ENCODE measurements around the gene SELP. TPM values are rescaled to one million over a fixed set of nuclear protein-coding genes. Genes with fewer than 3 reads are reported as not detected.

Gene SELP
- polyA plus RNA-seq, 1 of the 3 experiments (the other 2 are of a cell fraction) = not detected

DNA sequence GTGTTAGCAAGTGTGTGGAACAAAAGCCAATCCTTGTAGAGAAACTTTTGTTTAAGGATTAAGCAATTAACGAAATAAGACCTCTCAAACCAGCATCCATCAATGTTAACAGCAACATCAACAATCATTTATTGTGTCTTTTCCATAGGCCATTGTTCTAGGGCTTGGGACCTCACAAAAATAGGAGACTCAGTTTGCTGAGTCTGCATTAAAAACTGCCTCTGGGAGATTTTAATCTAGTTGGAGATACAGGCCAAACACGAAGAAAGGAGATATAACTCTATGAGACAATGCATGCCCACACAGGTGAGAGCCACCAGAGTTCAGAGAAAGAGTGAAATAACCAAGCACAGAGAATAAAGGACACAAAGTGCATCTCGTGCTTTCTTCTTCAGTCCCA lies 14.4 kb upstream of the SELP start:
- no peaks in the 10 kb centered on the region for H3K4me1 ChIP-seq (ENCODE audit: control insufficient read depth in 1 of 2, insufficient read depth in 2 of 2, low read depth in 1 of 2, low read length in 1 of 2)
- WGBS (ENCODE audit: low lambda C conversion rate) = 5% methylated on average over 3 of the region's 3 CpGs
- H3K27me3 ChIP-seq (ENCODE audit: insufficient read depth) = peaks cover 6% of the 10 kb centered on the region; the same call in 1 of the 2 replicates
- DNase-seq = no peak
- H2AFZ ChIP-seq (ENCODE audit: low read depth) = no peak overlapping the region
- no peak overlapping the region for H3K27ac ChIP-seq (ENCODE audit: low read depth in 2 of 2, low read length in 1 of 2)
- H3K9me2 ChIP-seq = no peaks in the 10 kb centered on the region
- ChIA-PET CTCF (no interaction called here), POLR2A (no interaction called here)
- no peaks in the 10 kb centered on the region for H3K9me3 ChIP-seq
- no peaks in the 10 kb centered on the region for H4K20me1 ChIP-seq (ENCODE audit: insufficient read depth)
- TF ChIP-seq JUND (IDR thresholded peaks at IDR 0.05) = no peak
- no peaks in the 10 kb centered on the region for H3K36me3 ChIP-seq (replicated peaks in 1 of 2; ENCODE audit: control insufficient read depth in 1 of 2, insufficient read depth in 2 of 2, low read length in 1 of 2)
- no peak overlapping the region for H3K9ac ChIP-seq
- no peak overlapping the region for H3K4me2 ChIP-seq
- no peaks in the 10 kb centered on the region for H3K79me2 ChIP-seq (ENCODE audit: insufficient read depth)
- H3K4me3 ChIP-seq (ENCODE audit: low read depth in 2 of 2, low read length in 1 of 2) = no peak overlapping the region
- no peaks in the 10 kb centered on the region for H3F3A ChIP-seq (replicated peaks; ENCODE audit: insufficient read depth)

DNA sequence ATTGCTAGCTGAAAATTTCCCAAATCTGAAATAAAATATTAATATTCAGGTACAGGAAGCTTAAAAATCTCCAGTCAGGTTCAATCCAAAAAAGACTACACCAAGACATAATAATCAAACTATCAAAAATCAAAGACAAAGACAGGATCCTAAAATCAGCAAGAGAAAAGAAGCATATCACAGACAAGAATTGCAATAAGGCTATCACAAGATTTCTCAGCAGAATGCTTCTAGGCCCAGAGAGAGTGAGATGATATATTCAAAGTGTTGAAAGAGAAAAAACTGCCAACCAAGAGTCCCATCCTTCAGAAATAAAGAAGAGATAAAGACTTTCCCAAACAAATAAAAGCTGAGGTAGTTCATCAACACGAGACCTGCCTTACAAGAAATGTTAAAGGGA lies 5.0 kb upstream of the SELP start:
- no peaks in the 10 kb centered on the region for H3K79me2 ChIP-seq (ENCODE audit: insufficient read depth)
- no peak overlapping the region for H3K4me2 ChIP-seq
- H2AFZ ChIP-seq (ENCODE audit: low read depth) = no peak overlapping the region
- no peak for TF ChIP-seq TEAD4 (IDR thresholded peaks at IDR 0.05; ENCODE audit: borderline replicate concordance, insufficient read depth)
- no peak for TF ChIP-seq GATA2 (CRISPR knock-in tag; IDR thresholded peaks at IDR 0.05)
- TF ChIP-seq FOXJ3 (CRISPR knock-in tag; IDR thresholded peaks at IDR 0.05) = no peak
- TF ChIP-seq JUND (IDR thresholded peaks at IDR 0.05) = no peak
- no peak for TF ChIP-seq ELF1 (IDR thresholded peaks at IDR 0.05)
- TF ChIP-seq EP300 (IDR thresholded peaks at IDR 0.05; ENCODE audit: borderline replicate concordance in 1 of 2, low read depth in 1 of 2, low read length in 1 of 2) = no peak
- TF ChIP-seq, protein P1, sequence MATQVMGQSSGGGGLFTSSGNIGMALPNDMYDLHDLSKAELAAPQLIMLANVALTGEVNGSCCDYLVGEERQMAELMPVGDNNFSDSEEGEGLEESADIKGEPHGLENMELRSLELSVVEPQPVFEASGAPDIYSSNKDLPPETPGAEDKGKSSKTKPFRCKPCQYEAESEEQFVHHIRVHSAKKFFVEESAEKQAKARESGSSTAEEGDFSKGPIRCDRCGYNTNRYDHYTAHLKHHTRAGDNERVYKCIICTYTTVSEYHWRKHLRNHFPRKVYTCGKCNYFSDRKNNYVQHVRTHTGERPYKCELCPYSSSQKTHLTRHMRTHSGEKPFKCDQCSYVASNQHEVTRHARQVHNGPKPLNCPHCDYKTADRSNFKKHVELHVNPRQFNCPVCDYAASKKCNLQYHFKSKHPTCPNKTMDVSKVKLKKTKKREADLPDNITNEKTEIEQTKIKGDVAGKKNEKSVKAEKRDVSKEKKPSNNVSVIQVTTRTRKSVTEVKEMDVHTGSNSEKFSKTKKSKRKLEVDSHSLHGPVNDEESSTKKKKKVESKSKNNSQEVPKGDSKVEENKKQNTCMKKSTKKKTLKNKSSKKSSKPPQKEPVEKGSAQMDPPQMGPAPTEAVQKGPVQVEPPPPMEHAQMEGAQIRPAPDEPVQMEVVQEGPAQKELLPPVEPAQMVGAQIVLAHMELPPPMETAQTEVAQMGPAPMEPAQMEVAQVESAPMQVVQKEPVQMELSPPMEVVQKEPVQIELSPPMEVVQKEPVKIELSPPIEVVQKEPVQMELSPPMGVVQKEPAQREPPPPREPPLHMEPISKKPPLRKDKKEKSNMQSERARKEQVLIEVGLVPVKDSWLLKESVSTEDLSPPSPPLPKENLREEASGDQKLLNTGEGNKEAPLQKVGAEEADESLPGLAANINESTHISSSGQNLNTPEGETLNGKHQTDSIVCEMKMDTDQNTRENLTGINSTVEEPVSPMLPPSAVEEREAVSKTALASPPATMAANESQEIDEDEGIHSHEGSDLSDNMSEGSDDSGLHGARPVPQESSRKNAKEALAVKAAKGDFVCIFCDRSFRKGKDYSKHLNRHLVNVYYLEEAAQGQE (IDR thresholded peaks at IDR 0.05; ENCODE audit: low read depth, low read length) = no peak
- no peak for TF ChIP-seq NRF1 (IDR thresholded peaks at IDR 0.05; ENCODE audit: low read depth, low read length)
- TF ChIP-seq GABPA (IDR thresholded peaks at IDR 0.05; ENCODE audit: low read depth) = no peak
- POLR2A ChIA-PET = no interaction called here
- no peak overlapping the region for H3K27ac ChIP-seq (ENCODE audit: low read depth in 2 of 2, low read length in 1 of 2)
- H3K4me1 ChIP-seq (ENCODE audit: control insufficient read depth in 1 of 2, insufficient read depth in 2 of 2, low read depth in 1 of 2, low read length in 1 of 2) = no peaks in the 10 kb centered on the region
- H3F3A ChIP-seq (replicated peaks; ENCODE audit: insufficient read depth) = no peaks in the 10 kb centered on the region
- H3K36me3 ChIP-seq (replicated peaks in 1 of 2; ENCODE audit: control insufficient read depth in 1 of 2, insufficient read depth in 2 of 2, low read length in 1 of 2) = no peaks in the 10 kb centered on the region
- peaks cover 10% of the 10 kb centered on the region for H3K9me3 ChIP-seq
- H3K27me3 ChIP-seq (ENCODE audit: insufficient read depth) = no peaks in the 10 kb centered on the region; the same call in 1 of the 2 replicates
- H4K20me1 ChIP-seq (ENCODE audit: insufficient read depth) = no peaks in the 10 kb centered on the region
- DNase-seq = no peak
- CTCF ChIA-PET = no interaction called here
- H3K4me3 ChIP-seq (ENCODE audit: low read depth in 2 of 2, low read length in 1 of 2) = no peak overlapping the region
- H3K9me2 ChIP-seq = no peaks in the 10 kb centered on the region
- no peak overlapping the region for H3K9ac ChIP-seq
- 0% methylated on average over 1 of the region's 1 CpG for WGBS (ENCODE audit: low lambda C conversion rate)

DNA sequence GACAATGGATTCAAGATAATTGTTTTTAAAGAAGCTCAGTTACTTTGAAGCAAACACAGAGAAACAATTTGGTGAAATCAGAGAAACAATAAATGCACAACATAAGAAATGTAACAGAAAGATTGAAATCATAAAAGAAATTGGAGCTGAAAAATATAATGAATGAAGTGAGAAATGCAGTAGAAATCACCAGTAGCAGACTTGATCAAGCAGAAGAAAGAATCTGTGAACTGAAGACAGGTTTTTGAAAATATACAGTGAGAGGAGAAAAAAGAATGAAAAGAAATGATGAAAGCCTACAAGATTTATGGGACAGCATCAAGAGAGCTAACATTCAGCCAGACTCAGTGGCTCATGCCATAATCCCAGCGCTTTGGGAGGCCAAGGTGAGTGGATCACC lies 4.2 kb upstream of the SELP start:
- Histone ChIP-seq H4K20me1 (ENCODE audit: insufficient read depth) (no peaks in the 10 kb centered on the region), H3K9ac (no peak overlapping the region), H3K27me3 (ENCODE audit: insufficient read depth) (no peaks in the 10 kb centered on the region; the same call in 1 of the 2 replicates), H3K4me2 (no peak overlapping the region), H3F3A (replicated peaks; ENCODE audit: insufficient read depth) (no peaks in the 10 kb centered on the region), H3K4me1 (ENCODE audit: control insufficient read depth in 1 of 2, insufficient read depth in 2 of 2, low read depth in 1 of 2, low read length in 1 of 2) (no peaks in the 10 kb centered on the region), H3K9me3 (peaks cover 10% of the 10 kb centered on the region), H3K4me3 (ENCODE audit: low read depth in 2 of 2, low read length in 1 of 2) (no peak overlapping the region), H3K9me2 (no peaks in the 10 kb centered on the region), H3K36me3 (replicated peaks in 1 of 2; ENCODE audit: control insufficient read depth in 1 of 2, insufficient read depth in 2 of 2, low read length in 1 of 2) (no peaks in the 10 kb centered on the region), H3K79me2 (ENCODE audit: insufficient read depth) (no peaks in the 10 kb centered on the region), H2AFZ (ENCODE audit: low read depth) (no peak overlapping the region), H3K27ac (ENCODE audit: low read depth in 2 of 2, low read length in 1 of 2) (no peak overlapping the region)
- CTCF ChIA-PET = no interaction called here
- 6% methylated on average over 1 of the region's 1 CpG for WGBS (ENCODE audit: low lambda C conversion rate)
- POLR2A ChIA-PET = no interaction called here
- no peak for DNase-seq
- TF ChIP-seq TAF1 (IDR thresholded peaks at IDR 0.05; ENCODE audit: borderline replicate concordance, low read depth, low read length) = no peak
- TF ChIP-seq, protein P1 (IDR thresholded peaks at IDR 0.05; ENCODE audit: low read depth, low read length) = no peak
- TF ChIP-seq RCOR1 (IDR thresholded peaks at IDR 0.05; ENCODE audit: low read length) = no peak
- TF ChIP-seq EZH2phosphoT487 (IDR thresholded peaks at IDR 0.05; ENCODE audit: borderline replicate concordance, low read depth) = no peak
- no peak for TF ChIP-seq TCF12 (IDR thresholded peaks at IDR 0.05)
- TF ChIP-seq, protein P2, sequence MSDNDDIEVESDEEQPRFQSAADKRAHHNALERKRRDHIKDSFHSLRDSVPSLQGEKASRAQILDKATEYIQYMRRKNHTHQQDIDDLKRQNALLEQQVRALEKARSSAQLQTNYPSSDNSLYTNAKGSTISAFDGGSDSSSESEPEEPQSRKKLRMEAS (IDR thresholded peaks at IDR 0.05; ENCODE audit: low read depth) = no peak
- TF ChIP-seq SMC3 (IDR thresholded peaks at IDR 0.05; ENCODE audit: low read depth, low read length) = no peak

Measured in SK-N-SH (cell line).